ENCODE results near the gene ZNF79.
A peak's percentile ranks its signal among the peaks of the same experiment; 100 is the strongest.

ZNF79 gene

GRCh38 chr9:127395497-127396252 lies 28.5 kb upstream of the ZNF79 start:
- DNase-seq, result no peak
- Mint-ChIP-seq H3K27ac (no peak overlapping the region), H3K4me3 (peak overlapping the region; percentile 74 to 76), H3K4me1 (peaks cover 39% of the 10 kb centered on the region), H3K27me3 (peaks cover 89% of the 10 kb centered on the region), H3K9me3 (no peaks in the 10 kb centered on the region)
- no peak for ATAC-seq

GRCh38 chr9:127396253-127396807 lies 27.9 kb upstream of the ZNF79 start:
- no peak for ATAC-seq
- H3K27me3 Mint-ChIP-seq, result peaks cover 92% of the 10 kb centered on the region
- DNase-seq, result no peak
- no peaks in the 10 kb centered on the region for H3K9me3 Mint-ChIP-seq
- H3K27ac Mint-ChIP-seq, result no peak overlapping the region
- H3K4me3 Mint-ChIP-seq, result peak overlapping the region; percentile 74 to 76
- peaks cover 36% of the 10 kb centered on the region for H3K4me1 Mint-ChIP-seq

- ATAC-seq (peak; percentile 95), DNase-seq (peak; percentile 97 to 99)
- Mint-ChIP-seq H3K4me1 (peaks cover 36% of the 10 kb centered on the region), H3K4me3 (peak within 1 kb of the TSS; percentile 76 to 86), H3K27ac (peak within 1 kb of the TSS; percentile 31 to 93), H3K27me3 (peaks cover 92% of the 10 kb centered on the region), H3K9me3 (no peaks in the 10 kb centered on the region)
Measured at GRCh38 chr9:127396808-127397645, 27.2 kb upstream of the ZNF79 start, which contains the start of gene SLC2A8. Gene SLC2A8, plus strand, starts transcription at chr9:127397169. Its CDS starts 62 bp downstream, at chr9:127397231.

- DNase-seq, result peak; percentile 41 to 52
- ATAC-seq, result no peak
- peak overlapping the region; percentile 76 to 86 for H3K4me3 Mint-ChIP-seq
- peaks cover 36% of the 10 kb centered on the region for H3K4me1 Mint-ChIP-seq
- H3K9me3 Mint-ChIP-seq, result no peaks in the 10 kb centered on the region
- H3K27ac Mint-ChIP-seq, result peak overlapping the region; percentile 31 to 93
- peaks cover 92% of the 10 kb centered on the region for H3K27me3 Mint-ChIP-seq
Measured at GRCh38 chr9:127397646-127398274, 26.4 kb upstream of the ZNF79 start.

- H3K27me3 Mint-ChIP-seq, result peaks cover 92% of the 10 kb centered on the region
- no peaks in the 10 kb centered on the region for H3K9me3 Mint-ChIP-seq
- peak overlapping the region in 1 of 2 donors; percentile 61 for H3K27ac Mint-ChIP-seq
Measured at GRCh38 chr9:127398275-127398647, 25.9 kb upstream of the ZNF79 start.

GRCh38 chr9:127398715-127399400 lies 25.3 kb upstream of the ZNF79 start:
- no peaks in the 10 kb centered on the region for H3K9me3 Mint-ChIP-seq
- peaks cover 89% of the 10 kb centered on the region for H3K27me3 Mint-ChIP-seq
- H3K4me3 Mint-ChIP-seq, result peak overlapping the region; percentile 76 to 86
- H3K27ac Mint-ChIP-seq, result peak overlapping the region in 1 of 2 donors; percentile 61
- no peak for ATAC-seq
- H3K4me1 Mint-ChIP-seq, result peaks cover 34% of the 10 kb centered on the region
- DNase-seq, result no peak

More at GRCh38 chr9:127398275-127398647, 25.9 kb upstream of the ZNF79 start:
- H3K4me1 Mint-ChIP-seq, result peaks cover 36% of the 10 kb centered on the region
- DNase-seq, result no peak
- peak overlapping the region; percentile 76 to 86 for H3K4me3 Mint-ChIP-seq
- no peak for ATAC-seq

GRCh38 chr9:127399736-127400269 lies 24.4 kb upstream of the ZNF79 start:
- H3K27ac Mint-ChIP-seq, result no peak overlapping the region
- no peaks in the 10 kb centered on the region for H3K9me3 Mint-ChIP-seq
- no peak overlapping the region for H3K4me3 Mint-ChIP-seq
- ATAC-seq (no peak), DNase-seq (no peak)
- H3K4me1 Mint-ChIP-seq, result peaks cover 27% of the 10 kb centered on the region
- H3K27me3 Mint-ChIP-seq, result peaks cover 80% of the 10 kb centered on the region

- H3K4me1 Mint-ChIP-seq, result peaks cover 10% of the 10 kb centered on the region
- no peak for ATAC-seq
- no peak overlapping the region for H3K27ac Mint-ChIP-seq
- no peak overlapping the region for H3K4me3 Mint-ChIP-seq
- H3K27me3 Mint-ChIP-seq, result peaks cover 85% of the 10 kb centered on the region
- H3K9me3 Mint-ChIP-seq, result no peaks in the 10 kb centered on the region
- DNase-seq, result no peak
Measured at GRCh38 chr9:127402401-127403090, 21.6 kb upstream of the ZNF79 start.

- ATAC-seq, result no peak
- no peak for DNase-seq
- Mint-ChIP-seq H3K9me3 (no peaks in the 10 kb centered on the region), H3K27me3 (peaks cover 77% of the 10 kb centered on the region), H3K4me3 (no peak overlapping the region), H3K27ac (no peak overlapping the region), H3K4me1 (peaks cover 2% of the 10 kb centered on the region)
Measured at GRCh38 chr9:127403507-127404192, 20.5 kb upstream of the ZNF79 start.

GRCh38 chr9:127404631-127405030 lies 19.6 kb upstream of the ZNF79 start:
- Mint-ChIP-seq H3K27ac (peak overlapping the region in 1 of 2 donors; percentile 19), H3K9me3 (no peaks in the 10 kb centered on the region), H3K4me3 (no peak overlapping the region), H3K4me1 (no peaks in the 10 kb centered on the region), H3K27me3 (peaks cover 68% of the 10 kb centered on the region)
- ATAC-seq (no peak), DNase-seq (no peak)

GRCh38 chr9:127405344-127406125 lies 18.6 kb upstream of the ZNF79 start:
- no peak for ATAC-seq
- Mint-ChIP-seq H3K4me1 (no peaks in the 10 kb centered on the region), H3K27me3 (peaks cover 59% of the 10 kb centered on the region), H3K27ac (no peak overlapping the region), H3K9me3 (no peaks in the 10 kb centered on the region), H3K4me3 (no peak overlapping the region)
- DNase-seq, result no peak

- no peak overlapping the region for H3K27ac Mint-ChIP-seq
- DNase-seq, result no peak
- no peak overlapping the region for H3K4me3 Mint-ChIP-seq
- H3K27me3 Mint-ChIP-seq, result peaks cover 56% of the 10 kb centered on the region
- no peak for ATAC-seq
- no peaks in the 10 kb centered on the region for H3K9me3 Mint-ChIP-seq
- no peaks in the 10 kb centered on the region for H3K4me1 Mint-ChIP-seq
Measured at GRCh38 chr9:127406799-127407491, 17.2 kb upstream of the ZNF79 start.

- Mint-ChIP-seq H3K4me3 (no peak overlapping the region), H3K27me3 (peaks cover 55% of the 10 kb centered on the region), H3K9me3 (no peaks in the 10 kb centered on the region), H3K4me1 (no peaks in the 10 kb centered on the region), H3K27ac (no peak overlapping the region)
- no peak for DNase-seq
- no peak for ATAC-seq
Measured at GRCh38 chr9:127407492-127407843, 16.7 kb upstream of the ZNF79 start.

Data from stimulated activated naive CD8-positive, alpha-beta T cell treated with anti-CD3 and anti-CD28 coated beads, Interleukin-15, amount 100 ng/mL, for 72 hours (primary cell).